ENCODE measurements around the gene CROCC2. TPM values are rescaled to one million over a fixed set of nuclear protein-coding genes. Genes with fewer than 3 reads are reported as not detected.

The CROCC2 gene
- total RNA-seq, 2 donors from 2014 or later, result not detected

DNA sequence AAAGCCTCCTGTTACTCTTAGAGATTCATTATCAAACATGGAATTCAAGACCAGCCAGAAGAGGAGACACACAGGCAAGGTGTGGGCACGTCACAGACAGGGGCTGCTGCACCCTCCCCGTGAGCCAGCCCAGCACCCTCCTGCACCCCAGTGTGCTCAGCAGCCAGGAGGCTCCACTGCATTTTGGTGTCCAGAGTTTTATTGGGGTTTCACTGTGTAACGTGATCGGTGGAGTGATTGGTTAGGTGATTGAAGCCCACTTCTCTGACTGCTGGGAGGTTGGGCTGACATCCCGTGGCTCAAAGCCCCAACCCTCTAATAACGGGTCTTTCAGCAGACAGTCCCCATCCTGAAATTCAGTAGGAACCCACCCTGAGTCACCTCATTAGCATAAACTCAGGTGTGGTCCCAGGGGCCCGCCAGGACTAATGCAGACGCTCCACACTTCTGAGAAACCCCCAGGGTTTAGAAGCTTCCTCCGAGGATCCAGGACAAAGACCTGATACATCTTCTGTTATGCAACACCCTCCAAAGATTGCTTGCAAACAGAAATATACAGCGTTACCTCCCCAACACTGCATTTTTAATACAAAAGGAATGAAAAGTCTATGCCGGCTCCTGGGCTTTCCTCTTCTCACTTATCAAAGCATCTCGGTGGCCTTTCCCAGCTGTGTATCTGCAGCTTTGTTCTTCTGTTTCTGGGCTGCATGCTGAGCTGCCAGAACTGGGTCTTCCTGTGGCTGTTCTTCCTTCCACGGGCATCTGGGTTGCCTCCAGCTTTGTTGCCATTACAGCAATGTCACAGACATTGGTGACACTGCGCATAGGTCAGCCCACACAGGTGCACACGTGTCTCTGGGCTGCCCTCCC is 48.5 kb downstream of the CROCC2 start:
- peaks cover 2 to 13% of the 10 kb centered on the region in 2 donors for H3K4me1 ChIP-seq (ENCODE audit: control insufficient read depth in 1 of 2, low read depth in 2 of 2)
- H3K36me3 ChIP-seq, result no peaks in the 10 kb centered on the region
- no peak overlapping the region for H3K27ac ChIP-seq
- no peak for ATAC-seq (ENCODE audit: insufficient number of reproducible peaks, low FRiP score, low read depth)
- TF ChIP-seq, protein P1, sequence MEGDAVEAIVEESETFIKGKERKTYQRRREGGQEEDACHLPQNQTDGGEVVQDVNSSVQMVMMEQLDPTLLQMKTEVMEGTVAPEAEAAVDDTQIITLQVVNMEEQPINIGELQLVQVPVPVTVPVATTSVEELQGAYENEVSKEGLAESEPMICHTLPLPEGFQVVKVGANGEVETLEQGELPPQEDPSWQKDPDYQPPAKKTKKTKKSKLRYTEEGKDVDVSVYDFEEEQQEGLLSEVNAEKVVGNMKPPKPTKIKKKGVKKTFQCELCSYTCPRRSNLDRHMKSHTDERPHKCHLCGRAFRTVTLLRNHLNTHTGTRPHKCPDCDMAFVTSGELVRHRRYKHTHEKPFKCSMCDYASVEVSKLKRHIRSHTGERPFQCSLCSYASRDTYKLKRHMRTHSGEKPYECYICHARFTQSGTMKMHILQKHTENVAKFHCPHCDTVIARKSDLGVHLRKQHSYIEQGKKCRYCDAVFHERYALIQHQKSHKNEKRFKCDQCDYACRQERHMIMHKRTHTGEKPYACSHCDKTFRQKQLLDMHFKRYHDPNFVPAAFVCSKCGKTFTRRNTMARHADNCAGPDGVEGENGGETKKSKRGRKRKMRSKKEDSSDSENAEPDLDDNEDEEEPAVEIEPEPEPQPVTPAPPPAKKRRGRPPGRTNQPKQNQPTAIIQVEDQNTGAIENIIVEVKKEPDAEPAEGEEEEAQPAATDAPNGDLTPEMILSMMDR (IDR thresholded peaks at IDR 0.05), result no peak
- H3K9me3 ChIP-seq, result no peaks in the 10 kb centered on the region
- H3K4me3 ChIP-seq, result no peak overlapping the region
- H3K27me3 ChIP-seq (replicated peaks; ENCODE audit: insufficient read depth), result no peaks in the 10 kb centered on the region
- no peak for DNase-seq (ENCODE audit: low spot score)

GRCh38 chr2:240955306-240956170 is 49.4 kb downstream of the CROCC2 start:
- H3K27ac ChIP-seq, result no peak overlapping the region
- TF ChIP-seq, protein P1 (IDR thresholded peaks at IDR 0.05), result no peak
- H3K9me3 ChIP-seq, result no peaks in the 10 kb centered on the region
- H3K4me1 ChIP-seq (ENCODE audit: control insufficient read depth in 1 of 2, low read depth in 2 of 2), result peaks cover 2 to 13% of the 10 kb centered on the region in 2 donors
- H3K4me3 ChIP-seq, result no peak overlapping the region
- no peaks in the 10 kb centered on the region for H3K27me3 ChIP-seq (replicated peaks; ENCODE audit: insufficient read depth)
- ATAC-seq (ENCODE audit: insufficient number of reproducible peaks, low FRiP score, low read depth), result no peak
- DNase-seq (ENCODE audit: low spot score), result no peak
- H3K36me3 ChIP-seq, result no peaks in the 10 kb centered on the region

GRCh38 chr2:240956171-240956934 is 50.2 kb downstream of the CROCC2 start:
- H3K4me3 ChIP-seq, result no peak overlapping the region
- H3K4me1 ChIP-seq (ENCODE audit: control insufficient read depth in 1 of 2, low read depth in 2 of 2), result peaks cover 2 to 13% of the 10 kb centered on the region in 2 donors
- TF ChIP-seq, protein P1 (IDR thresholded peaks at IDR 0.05), result no peak
- no peaks in the 10 kb centered on the region for H3K9me3 ChIP-seq
- no peaks in the 10 kb centered on the region for H3K27me3 ChIP-seq (replicated peaks; ENCODE audit: insufficient read depth)
- H3K27ac ChIP-seq, result no peak overlapping the region
- DNase-seq (ENCODE audit: low spot score), result no peak
- ATAC-seq (ENCODE audit: insufficient number of reproducible peaks, low FRiP score, low read depth), result no peak
- no peaks in the 10 kb centered on the region for H3K36me3 ChIP-seq

DNA sequence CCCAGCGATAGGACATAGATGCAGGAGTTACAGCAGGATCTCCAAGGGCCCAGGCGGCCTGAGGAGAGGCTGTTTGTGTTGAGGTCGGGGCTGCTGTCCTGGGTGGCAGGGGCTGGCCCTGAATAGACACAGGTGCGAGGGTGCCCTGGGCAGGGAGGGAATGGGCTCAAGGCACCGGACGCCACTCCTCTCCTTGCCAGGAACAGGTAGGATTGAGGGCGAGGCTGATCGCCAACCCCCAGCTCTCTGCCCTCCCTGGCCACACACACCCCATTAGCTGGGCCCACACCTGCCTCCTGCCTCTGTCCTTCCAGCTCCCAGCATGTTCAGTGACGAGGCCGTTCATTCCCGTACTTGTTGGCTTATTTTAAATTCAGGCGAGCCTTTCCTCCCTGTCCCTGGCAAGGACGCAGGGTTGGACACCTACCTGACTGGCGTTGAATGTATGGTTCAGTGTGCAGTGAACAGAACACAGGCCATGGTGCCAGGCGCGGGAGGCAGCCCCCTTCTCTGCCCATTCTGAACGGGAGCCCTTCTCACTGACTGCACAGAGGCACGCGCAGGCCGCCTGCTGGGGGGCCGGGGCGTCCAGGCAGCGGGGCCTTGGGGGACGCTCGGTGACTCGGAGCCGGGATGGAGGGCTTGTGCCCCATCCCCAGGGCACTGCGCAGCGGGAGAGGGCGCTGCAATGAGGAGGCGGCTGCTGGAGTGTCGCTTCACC is 51.0 kb downstream of the CROCC2 start:
- Histone ChIP-seq H3K9me3 (no peaks in the 10 kb centered on the region), H3K4me1 (ENCODE audit: control insufficient read depth in 1 of 2, low read depth in 2 of 2) (peaks cover 2 to 13% of the 10 kb centered on the region in 2 donors), H3K27ac (no peak overlapping the region), H3K4me3 (no peak overlapping the region), H3K36me3 (no peaks in the 10 kb centered on the region), H3K27me3 (replicated peaks; ENCODE audit: insufficient read depth) (no peaks in the 10 kb centered on the region)
- TF ChIP-seq, protein P1 (IDR thresholded peaks at IDR 0.05), result no peak
- no peak for DNase-seq (ENCODE audit: low spot score)
- ATAC-seq (ENCODE audit: insufficient number of reproducible peaks, low FRiP score, low read depth), result no peak
